Esophagus muscularis mucosa (tissue), 4 donors: ENCODE data around the gene HTRA2. TPM values are rescaled to one million over a fixed set of nuclear protein-coding genes. Genes with fewer than 3 reads are reported as not detected.
"Not testable (repeated sequence)": the region's sequence is repeated elsewhere in the genome, so short reads cannot be mapped to it uniquely, and the experiment has no call there.

Experiments used
- DNase-seq: peaks from one replicate; pipeline ENCODE4 v3.0.0-alpha.2; 2017; ENCODE audit errors: extremely low spot score
- H3K27ac ChIP-seq, 4 donors: fragments of 200-600 bp; sonication (generic); replicated peaks in 1 of 4; 1 replicate in 3 of 4; 2 replicates in 1 of 4; pipeline ENCODE4 v1.5.1; 2016 to 2019; ENCODE audit warnings: mild to moderate bottlenecking in 1 of 4
- H3K27me3 ChIP-seq, 4 donors: fragments of 200-600 bp; sonication (generic); one replicate each; pipeline versions ENCODE4 v1.5.1 to v1.6.0; 2016 to 2019
- H3K36me3 ChIP-seq, 4 donors: fragments of 200-600 bp; sonication (generic); one replicate each; pipeline ENCODE4 v1.5.1; 2016 to 2019
- H3K4me1 ChIP-seq, 4 donors: fragments of 200-600 bp; sonication (generic); one replicate each; pipeline ENCODE4 v1.5.1; 2016 to 2019
- H3K4me3 ChIP-seq, 4 donors: fragments of 200-600 bp; sonication (generic); 1 replicate in 2 of 4; 2 replicates in 2 of 4; pipeline ENCODE4 v1.5.1; 2016 to 2019; ENCODE audit warnings: mild to moderate bottlenecking in 4 of 4, moderate library complexity in 1 of 4
- H3K9me3 ChIP-seq, 4 donors: fragments of 200-600 bp; sonication (generic); 1 replicate in 3 of 4; 2 replicates in 1 of 4; pipeline ENCODE4 v1.5.1; 2016 to 2019
- EP300 ChIP-seq: sonication (generic); formaldehyde crosslinking; IDR thresholded peaks from one replicate; pipeline ENCODE4 v1.6.1; 2017; ENCODE audit warnings: antibody characterized with exemption
- POLR2A ChIP-seq: fragments of 450-650 bp; IDR thresholded peaks from one replicate; pipeline ENCODE4 v1.6.1; 2017; ENCODE audit warnings: antibody characterized with exemption, moderate library complexity, mild to moderate bottlenecking, low read depth
- POLR2AphosphoS5 ChIP-seq, 2 donors: sonication (generic); formaldehyde crosslinking; IDR thresholded peaks; one replicate each; pipeline ENCODE4 v1.6.1; 2017; ENCODE audit warnings: antibody characterized with exemption in 2 of 2
- WGBS: methylation state at CpG from one replicate; pipeline ENCODE4 v1.1.5; 2018; 5-methylcytosine and 5-hydroxymethylcytosine counted together
- intact Hi-C: fragments of 100-400 bp; cut with DNase I; formaldehyde crosslinking; loops from one replicate; pipeline ENCODE4 v1.15.1; 2023
- total RNA-seq, 4 donors: library from RNA; depleted of rRNA; stranded (reverse); fragments of >200 nt; gene quantifications; one replicate each; pipeline versions ENCODE4 v1.1.0 to v1.2.1, GENCODE V29; 2016
- TF ChIP-seq, protein P1 (sequence below), 3 experiments: fragments of 200-600 bp in 2 of 3; fragments of 450-650 bp in 1 of 3; sonication (generic) in 2 of 3; IDR thresholded peaks; one replicate each; pipeline ENCODE4 v1.5.1; 2017 to 2019; ENCODE audit warnings: antibody characterized with exemption in 3 of 3, mild to moderate bottlenecking in 2 of 3, moderate library complexity in 1 of 3

Gene HTRA2
- total RNA-seq, 4 donors from 2014 or later = 29.7 to 37.9 (median 31.9) TPM

- DNase-seq = no peak
- no peak overlapping the region for H3K27ac ChIP-seq
- TF ChIP-seq EP300 (no peak), POLR2A (no peak), POLR2AphosphoS5 (IDR thresholded peaks at IDR 0.05) (no peak)
- TF ChIP-seq, protein P1, sequence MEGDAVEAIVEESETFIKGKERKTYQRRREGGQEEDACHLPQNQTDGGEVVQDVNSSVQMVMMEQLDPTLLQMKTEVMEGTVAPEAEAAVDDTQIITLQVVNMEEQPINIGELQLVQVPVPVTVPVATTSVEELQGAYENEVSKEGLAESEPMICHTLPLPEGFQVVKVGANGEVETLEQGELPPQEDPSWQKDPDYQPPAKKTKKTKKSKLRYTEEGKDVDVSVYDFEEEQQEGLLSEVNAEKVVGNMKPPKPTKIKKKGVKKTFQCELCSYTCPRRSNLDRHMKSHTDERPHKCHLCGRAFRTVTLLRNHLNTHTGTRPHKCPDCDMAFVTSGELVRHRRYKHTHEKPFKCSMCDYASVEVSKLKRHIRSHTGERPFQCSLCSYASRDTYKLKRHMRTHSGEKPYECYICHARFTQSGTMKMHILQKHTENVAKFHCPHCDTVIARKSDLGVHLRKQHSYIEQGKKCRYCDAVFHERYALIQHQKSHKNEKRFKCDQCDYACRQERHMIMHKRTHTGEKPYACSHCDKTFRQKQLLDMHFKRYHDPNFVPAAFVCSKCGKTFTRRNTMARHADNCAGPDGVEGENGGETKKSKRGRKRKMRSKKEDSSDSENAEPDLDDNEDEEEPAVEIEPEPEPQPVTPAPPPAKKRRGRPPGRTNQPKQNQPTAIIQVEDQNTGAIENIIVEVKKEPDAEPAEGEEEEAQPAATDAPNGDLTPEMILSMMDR (IDR thresholded peaks at IDR 0.05) = no peak
- H3K4me1 ChIP-seq = peaks cover 7 to 11% (median 11%) of the 10 kb centered on the region in 4 donors
- H3K36me3 ChIP-seq = peaks cover 0 to 11% (median 7%) of the 10 kb centered on the region in 4 donors
- H3K4me3 ChIP-seq = no peak overlapping the region
- WGBS = 36% methylated on average over 5 of the region's 5 CpGs
- H3K27me3 ChIP-seq = peaks cover 0 to 29% (median 0%) of the 10 kb centered on the region in 4 donors
- no peaks in the 10 kb centered on the region for H3K9me3 ChIP-seq
- intact Hi-C loops = no loop called here
Observed at GRCh38 chr2:74559912-74560311, 30.2 kb downstream of the HTRA2 start.

DNA sequence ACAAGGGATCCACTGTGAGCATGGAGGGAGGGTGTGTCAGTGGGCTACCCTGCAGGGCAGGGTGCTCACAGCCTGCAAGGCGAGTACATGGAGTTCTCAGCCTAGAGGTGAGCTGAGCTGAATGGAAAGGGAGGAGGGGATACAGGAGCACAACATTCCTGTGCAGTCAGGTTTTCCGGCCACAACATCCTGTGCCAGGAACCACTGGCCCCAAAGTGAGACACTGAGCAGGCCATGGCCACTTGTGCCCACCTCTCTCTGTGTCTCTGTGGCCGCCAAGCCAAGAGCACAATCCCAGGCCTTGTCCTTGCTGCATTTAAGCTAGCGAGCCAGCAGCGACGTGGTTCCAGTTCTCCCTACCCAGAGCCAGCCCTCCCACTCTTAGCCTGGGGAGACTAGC is 30.9 kb downstream of the HTRA2 start:
- no peak overlapping the region for H3K4me3 ChIP-seq
- DNase-seq = no peak
- TF ChIP-seq EP300 = no peak
- no peak for TF ChIP-seq POLR2AphosphoS5 (IDR thresholded peaks at IDR 0.05)
- H3K36me3 ChIP-seq = peaks cover 0 to 11% (median 7%) of the 10 kb centered on the region in 4 donors
- WGBS = 73% methylated on average over 5 of the region's 6 CpGs
- peaks cover 0 to 29% (median 0%) of the 10 kb centered on the region in 4 donors for H3K27me3 ChIP-seq
- no peak overlapping the region for H3K27ac ChIP-seq
- H3K9me3 ChIP-seq = no peaks in the 10 kb centered on the region
- H3K4me1 ChIP-seq = peaks cover 3 to 4% (median 4%) of the 10 kb centered on the region in 4 donors
- intact Hi-C loops = no loop called here

- H3K4me1 ChIP-seq, H3K9me3 ChIP-seq, DNase-seq, intact Hi-C loops, H3K36me3 ChIP-seq, H3K4me3 ChIP-seq, H3K27ac ChIP-seq: not testable (repeated sequence)
- H3K27me3 ChIP-seq = peaks cover 0 to 29% (median 0%) of the 10 kb centered on the region in 4 donors
- 94% methylated on average over 1 of the region's 1 CpG for WGBS
Observed at GRCh38 chr2:74561022-74561421, 31.3 kb downstream of the HTRA2 start.

GRCh38 chr2:74562126-74562775 is 32.5 kb downstream of the HTRA2 start:
- DNase-seq = no peak
- WGBS = 83% methylated on average over 6 of the region's 7 CpGs
- Histone ChIP-seq H3K4me1 (no peaks in the 10 kb centered on the region), H3K36me3 (no peaks in the 10 kb centered on the region), H3K4me3 (no peak overlapping the region), H3K9me3 (no peaks in the 10 kb centered on the region), H3K27ac (no peak overlapping the region), H3K27me3 (peaks cover 0 to 29% (median 0%) of the 10 kb centered on the region in 4 donors)
- intact Hi-C loops = no loop called here
- TF ChIP-seq POLR2A (no peak), POLR2AphosphoS5 (IDR thresholded peaks at IDR 0.05) (no peak), EP300 (no peak)
- TF ChIP-seq, protein P1 (IDR thresholded peaks at IDR 0.05) = no peak

GRCh38 chr2:74564222-74564621 is 34.5 kb downstream of the HTRA2 start:
- no peak for TF ChIP-seq POLR2A
- TF ChIP-seq EP300 = no peak
- TF ChIP-seq, protein P1 (IDR thresholded peaks at IDR 0.05) = no peak
- no peak for TF ChIP-seq POLR2AphosphoS5 (IDR thresholded peaks at IDR 0.05)
- DNase-seq = no peak
- H3K4me1 ChIP-seq = no peaks in the 10 kb centered on the region
- no peak overlapping the region for H3K27ac ChIP-seq
- H3K9me3 ChIP-seq = no peaks in the 10 kb centered on the region
- no peak overlapping the region for H3K4me3 ChIP-seq
- peaks cover 0 to 29% (median 0%) of the 10 kb centered on the region in 4 donors for H3K27me3 ChIP-seq
- no peaks in the 10 kb centered on the region for H3K36me3 ChIP-seq
- WGBS = 74% methylated on average over 5 of the region's 5 CpGs
- intact Hi-C loops = no loop called here
